Heart left ventricle (tissue), 16 donors: ENCODE data around the gene PLEKHM2. TPM values are rescaled to one million over a fixed set of nuclear protein-coding genes. Genes with fewer than 3 reads are reported as not detected.

Source experiments
- ATAC-seq, 4 donors: fragments of 200-7000 bp; cut with Tn5 transposase; one replicate each; pipeline ENCODE4 v1.9.1; 2020 to 2022; ENCODE audit warnings: moderate library complexity in 4 of 4, mild to moderate bottlenecking in 3 of 4, moderate number of reproducible peaks in 1 of 4
- DNase-seq, 5 donors: peaks; one replicate each; pipeline ENCODE4 v3.0.0-alpha.2; 2020
- H3K27ac ChIP-seq, 12 donors: fragments of 200-600 bp; sonication (generic) in 4 of 12; one replicate each; pipeline versions ENCODE4 v1.5.0 to v1.8.0; 2016 to 2022; ENCODE audit warnings: mild to moderate bottlenecking in 2 of 12
- H3K27me3 ChIP-seq, 9 donors: fragments of 200-600 bp; sonication (generic) in 2 of 9; one replicate each; pipeline versions ENCODE4 v1.5.1 to v1.8.0; 2016 to 2022; ENCODE audit warnings: mild to moderate bottlenecking in 3 of 9
- H3K36me3 ChIP-seq, 9 donors: fragments of 200-600 bp; sonication (generic) in 2 of 9; one replicate each; pipeline versions ENCODE4 v1.5.0 to v1.8.0; 2018 to 2022; ENCODE audit warnings: mild to moderate bottlenecking in 2 of 9
- H3K4me1 ChIP-seq, 12 donors: fragments of 200-600 bp; sonication (generic) in 4 of 12; one replicate each; pipeline versions ENCODE4 v1.5.0 to v1.8.0; 2016 to 2022; ENCODE audit warnings: mild to moderate bottlenecking in 3 of 12
- H3K4me3 ChIP-seq, 12 donors: fragments of 200-600 bp; sonication (generic) in 4 of 12; one replicate each; pipeline versions ENCODE4 v1.5.0 to v1.8.0; 2017 to 2022; ENCODE audit warnings: mild to moderate bottlenecking in 9 of 12, moderate library complexity in 4 of 12
- H3K9me3 ChIP-seq, 12 donors: fragments of 200-600 bp; sonication (generic) in 4 of 12; one replicate each; pipeline versions ENCODE4 v1.5.0 to v1.8.0; 2016 to 2022; ENCODE audit warnings: mild to moderate bottlenecking in 1 of 12
- POLR2A ChIP-seq, 2 donors: fragments of 450-650 bp; IDR thresholded peaks; one replicate each; pipeline ENCODE4 v1.6.1; 2017; ENCODE audit warnings: antibody characterized with exemption in 2 of 2, mild to moderate bottlenecking in 2 of 2, moderate library complexity in 2 of 2
- WGBS, 4 donors: extraction: QIAGEN DNeasy Blood & Tissue Kit in 2 of 4; methylation state at CpG; one replicate each; pipeline versions ENCODE4 v1.1.5 to v1.1.7; 2013 to 2018; 5-methylcytosine and 5-hydroxymethylcytosine counted together
- intact Hi-C, 10 donors: fragments of 100-400 bp; cut with DNase I; formaldehyde crosslinking; loops; one replicate each; pipeline versions ENCODE4 v1.11.1 to v1.14.2; 2022
- polyA plus RNA-seq, 2 donors: library from polyadenylated mRNA; stranded (reverse); fragments of 200-250 nt; gene quantifications; one replicate each; pipeline ENCODE4 v1.2.3, GENCODE V29; 2013
- total RNA-seq, 9 donors: library from RNA; depleted of rRNA in 2 of 9; stranded (reverse); fragments of >200 nt in 2 of 9; fragmentation: NEBNext Ultra II Directional in 3 of 9; extraction: Animal tissue kit (Norgen Biotek cat#: 25700) in 3 of 9; gene quantifications; one replicate each; pipeline versions ENCODE4 v1.1.0 to v1.2.4, GENCODE V29; 2016 to 2023
- TF ChIP-seq, protein P1 (sequence below), 12 donors: fragments of 200-600 bp; sonication (generic) in 4 of 12; IDR thresholded peaks; one replicate each; pipeline versions ENCODE4 v1.5.0 to v1.8.0; 2018 to 2022; ENCODE audit warnings: antibody characterized with exemption in 12 of 12, mild to moderate bottlenecking in 5 of 12
- donor health status: ischemic (EF 13 %, LVEDD 7.1; RV severe dilation, severe dysfunction).
- donor health status: healthy with polysubstance abuse.
- donor health status: DM: no; HTN: yes; CAD: no.
- donor health status: DM: no; HTN: no; CAD: no.
- donor health status: ischemic (EF 25% LVEDD 6.9; RV normal size, moderate dysfunction).
- donor health status: ischemic (EF 25% LVEDD 5.7; RV mildly dilated, moderate dysfunction).
- donor health status: healthy.
- donor health status: DM: yes; HTN: yes; CAD: no.
- donor health status: ischemic (EF 35%, LVEDD 5.7; RV mildly dilated, moderate dysfunction).
- donor health status: nonischemic (EF 11% LVEDD 7.7; RV severe dilation, severe dysfunction).
- donor health status: DM: yes; HTN: yes; CAD: no.
- donor health status: PGD.
- donor health status: ischemic (EF 29% LVEDD 5.4; RV normal size, mild dysfunction).
- donor health status: nonischemic (EF 23%, LVEDD 6.1; RV moderate dilation, normal function).

Gene PLEKHM2
- total and polyA plus RNA-seq, 11 donors = 69.9 to 150 (median 84.4) TPM

GRCh38 chr1:15740924-15741850 lies 57.1 kb downstream of the PLEKHM2 start:
- H3K9me3 ChIP-seq = no peaks in the 10 kb centered on the region
- no peak overlapping the region for H3K4me3 ChIP-seq
- intact Hi-C loops = loop anchor here in 5 of 10 donors (1.0 to 10.0 kb wide), 5 partner anchors 84 to 146 kb away; no protein-coding TSS in a partner anchor
- no peak for TF ChIP-seq POLR2A (IDR thresholded peaks at IDR 0.05)
- TF ChIP-seq, protein P1, sequence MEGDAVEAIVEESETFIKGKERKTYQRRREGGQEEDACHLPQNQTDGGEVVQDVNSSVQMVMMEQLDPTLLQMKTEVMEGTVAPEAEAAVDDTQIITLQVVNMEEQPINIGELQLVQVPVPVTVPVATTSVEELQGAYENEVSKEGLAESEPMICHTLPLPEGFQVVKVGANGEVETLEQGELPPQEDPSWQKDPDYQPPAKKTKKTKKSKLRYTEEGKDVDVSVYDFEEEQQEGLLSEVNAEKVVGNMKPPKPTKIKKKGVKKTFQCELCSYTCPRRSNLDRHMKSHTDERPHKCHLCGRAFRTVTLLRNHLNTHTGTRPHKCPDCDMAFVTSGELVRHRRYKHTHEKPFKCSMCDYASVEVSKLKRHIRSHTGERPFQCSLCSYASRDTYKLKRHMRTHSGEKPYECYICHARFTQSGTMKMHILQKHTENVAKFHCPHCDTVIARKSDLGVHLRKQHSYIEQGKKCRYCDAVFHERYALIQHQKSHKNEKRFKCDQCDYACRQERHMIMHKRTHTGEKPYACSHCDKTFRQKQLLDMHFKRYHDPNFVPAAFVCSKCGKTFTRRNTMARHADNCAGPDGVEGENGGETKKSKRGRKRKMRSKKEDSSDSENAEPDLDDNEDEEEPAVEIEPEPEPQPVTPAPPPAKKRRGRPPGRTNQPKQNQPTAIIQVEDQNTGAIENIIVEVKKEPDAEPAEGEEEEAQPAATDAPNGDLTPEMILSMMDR (IDR thresholded peaks at IDR 0.05) = peak; percentile 67 to 82 (median 72)
- H3K4me1 ChIP-seq = peaks cover 0 to 30% (median 5%) of the 10 kb centered on the region in 12 donors
- 36 to 59% (median 55%) methylated on average over 18 to 27 of the region's 27 CpGs for WGBS, 4 donors
- H3K36me3 ChIP-seq = peaks cover 0 to 6% (median 0%) of the 10 kb centered on the region in 9 donors
- DNase-seq = peak; percentile 69 to 89 (median 72)
- no peaks in the 10 kb centered on the region for H3K27me3 ChIP-seq
- peak; percentile 62 to 81 (median 75) for ATAC-seq
- no peak overlapping the region for H3K27ac ChIP-seq

- TF ChIP-seq, protein P1 (IDR thresholded peaks at IDR 0.05) = no peak
- TF ChIP-seq POLR2A (IDR thresholded peaks at IDR 0.05) = no peak
- Histone ChIP-seq H3K27me3 (no peaks in the 10 kb centered on the region), H3K36me3 (peaks cover 0 to 6% (median 0%) of the 10 kb centered on the region in 9 donors), H3K4me1 (peaks cover 0 to 23% (median 0%) of the 10 kb centered on the region in 12 donors), H3K27ac (no peak within 1 kb of the TSS), H3K4me3 (no peak within 1 kb of the TSS), H3K9me3 (no peaks in the 10 kb centered on the region)
- DNase-seq (no peak), ATAC-seq (no peak)
- intact Hi-C loops = loop anchor here in 3 of 10 donors (5.0 to 10.0 kb wide), 2 partner anchors 145 to 148 kb away; no protein-coding TSS in a partner anchor
- WGBS, 4 donors = 39 to 50% (median 41%) methylated on average over 14 of the region's 14 CpGs
These were observed 58.2 kb downstream of the PLEKHM2 start, which contains the start of gene TMEM82 for GRCh38 chr1:15742339-15742801. Gene TMEM82, plus strand, starts transcription at chr1:15742499. Its CDS starts 61 bp downstream, at chr1:15742560.

DNA sequence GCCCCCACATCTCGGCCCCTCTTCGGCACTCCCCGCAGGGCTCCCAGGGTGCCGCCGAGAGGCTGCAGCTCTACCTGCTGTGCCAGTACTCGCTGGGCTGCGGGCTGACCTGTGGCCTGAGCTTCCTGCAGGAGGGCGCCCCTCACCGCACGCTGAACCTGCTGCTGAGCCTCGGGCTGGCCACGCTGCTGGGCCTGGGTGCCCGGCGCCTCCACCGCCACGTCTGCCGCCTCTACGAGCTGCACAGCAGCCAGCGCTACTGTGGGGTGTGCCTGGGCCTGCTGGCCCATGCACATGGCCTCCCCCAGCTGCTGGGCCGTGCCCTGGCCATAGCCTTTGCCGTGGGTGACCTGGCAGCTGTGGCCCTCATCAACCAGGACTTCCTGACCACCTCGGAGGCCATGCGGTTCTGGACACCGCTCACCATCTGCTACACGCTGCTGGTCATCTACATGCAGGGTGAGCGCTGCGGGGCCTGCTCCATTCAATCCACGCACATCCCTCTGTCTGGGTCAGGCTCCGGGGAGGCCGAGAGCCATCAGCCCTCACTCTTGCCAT lies 60.1 kb downstream of the PLEKHM2 start:
- Histone ChIP-seq H3K4me3 (no peak overlapping the region), H3K27me3 (no peaks in the 10 kb centered on the region), H3K36me3 (peaks cover 0 to 3% (median 0%) of the 10 kb centered on the region in 9 donors), H3K27ac (no peak overlapping the region), H3K9me3 (no peaks in the 10 kb centered on the region), H3K4me1 (peaks cover 0 to 14% (median 0%) of the 10 kb centered on the region in 12 donors)
- ATAC-seq = no peak
- TF ChIP-seq, protein P1 (IDR thresholded peaks at IDR 0.05) = no peak
- TF ChIP-seq POLR2A (IDR thresholded peaks at IDR 0.05) = no peak
- DNase-seq = no peak
- 82 to 86% (median 83%) methylated on average over 15 to 30 of the region's 30 CpGs for WGBS, 4 donors
- intact Hi-C loops = loop anchor here in 3 of 10 donors (5.0 to 10.0 kb wide), 2 partner anchors 147 to 149 kb away; no protein-coding TSS in a partner anchor
